GM19468 (cell line): ENCODE results near the gene SUPT7L.
A peak's percentile ranks its signal among the peaks of the same experiment; 100 is the strongest.
"Not testable (repeated sequence)": the region's sequence is repeated elsewhere in the genome, so short reads cannot be mapped to it uniquely, and the experiment has no call there.

Experiments
- ATAC-seq: cut with Tn5 transposase; IDR thresholded peaks from one replicate; pipeline ENCODE4 v1.9.1; 2021; ENCODE audit warnings: mild to moderate bottlenecking, moderate library complexity, moderate number of reproducible peaks; ENCODE audit not compliant: unreplicated experiment; ENCODE audit errors: extremely low read depth

The SUPT7L gene

DNA sequence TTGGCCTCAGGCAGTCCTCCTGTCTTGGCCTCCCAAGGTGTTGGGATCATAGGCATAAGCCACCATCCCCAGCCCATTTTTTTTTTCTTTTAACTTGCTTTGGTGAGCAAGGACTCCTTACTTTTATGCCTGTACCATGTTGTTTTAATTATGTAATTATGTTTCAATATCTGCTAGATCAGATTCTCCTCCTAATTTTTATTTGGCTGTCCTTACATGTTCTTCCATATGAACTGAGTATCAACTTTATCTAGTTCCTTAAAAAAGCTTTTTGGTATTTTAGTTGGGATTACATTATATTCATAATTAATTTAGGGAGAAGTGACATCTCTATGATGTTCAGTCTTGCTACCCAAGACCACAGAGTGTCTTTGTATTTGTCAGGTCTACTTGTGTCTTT, 18.2 kb downstream of the SUPT7L start:
- no peak for ATAC-seq

DNA sequence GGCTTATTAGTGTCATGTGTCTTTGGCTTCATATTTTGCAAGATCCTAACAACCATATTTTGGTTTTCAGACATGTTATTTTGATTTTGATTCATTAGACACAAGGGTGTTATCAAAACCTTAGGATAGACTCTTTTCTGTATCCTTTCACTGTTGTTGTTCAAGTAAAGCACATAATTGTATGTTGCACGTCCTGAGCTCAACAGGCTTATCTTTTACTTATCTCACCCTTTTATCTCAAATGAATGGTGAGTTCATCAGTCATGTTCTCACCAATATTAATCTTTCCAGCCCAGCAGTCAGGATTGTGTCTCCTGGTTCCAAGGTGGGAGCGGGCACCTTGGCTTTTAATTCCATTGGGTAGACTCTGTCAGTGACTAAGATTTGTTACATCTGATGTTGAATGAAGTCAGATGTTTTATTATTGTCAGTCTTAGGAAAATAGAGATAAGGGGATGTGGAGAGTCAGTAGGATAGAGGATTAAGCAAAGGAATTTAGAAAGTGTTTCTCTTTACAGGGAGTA, 22.6 kb downstream of the SUPT7L start:
- ATAC-seq, result no peak

DNA sequence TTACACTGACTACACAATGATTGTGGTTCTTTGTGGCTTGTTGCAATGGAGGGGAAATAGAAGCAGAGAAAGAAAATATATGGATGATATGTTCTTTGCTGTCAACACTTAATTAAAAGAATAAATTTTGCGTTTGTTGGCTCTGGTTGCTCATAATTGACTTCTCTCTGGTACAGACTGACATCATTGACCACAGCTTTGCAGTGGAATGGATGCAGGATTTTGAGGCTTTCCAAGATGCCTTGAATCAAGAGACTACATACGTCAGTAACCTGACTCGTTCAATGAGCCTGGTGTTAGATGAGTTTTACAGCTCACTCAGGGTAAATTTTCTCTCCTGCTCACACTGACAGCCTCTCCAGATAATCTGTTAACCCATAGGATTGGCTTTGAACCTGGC, 24.7 kb downstream of the SUPT7L start:
- no peak for ATAC-seq

DNA sequence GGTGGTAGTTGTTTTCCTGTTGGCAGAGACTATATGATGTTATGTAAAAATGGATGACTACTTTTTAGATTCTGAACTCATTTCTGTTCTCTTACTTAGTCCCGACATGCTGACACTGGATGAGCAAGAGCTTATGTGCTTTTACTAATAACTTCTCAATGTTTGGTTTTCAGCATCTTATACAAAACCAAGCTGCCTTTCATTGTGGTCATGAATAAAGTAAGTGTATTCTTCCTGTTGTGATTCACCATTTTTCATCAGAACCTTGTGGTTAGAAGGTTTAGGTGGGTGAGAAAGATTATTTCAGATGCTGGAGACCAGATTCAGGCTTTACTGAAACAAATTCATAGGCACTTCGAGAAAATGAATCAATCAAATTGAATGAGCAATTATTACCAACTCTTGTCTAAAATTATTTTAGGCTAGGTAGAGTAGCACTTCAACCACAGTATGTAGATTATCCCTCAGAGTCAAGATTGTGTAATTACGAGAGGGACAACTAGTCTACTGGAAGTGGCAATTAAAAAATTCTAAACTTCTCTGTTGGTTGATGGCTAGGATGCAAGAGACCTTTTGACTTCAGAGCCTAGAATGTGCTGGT, 25.3 kb downstream of the SUPT7L start:
- ATAC-seq, result no peak

DNA sequence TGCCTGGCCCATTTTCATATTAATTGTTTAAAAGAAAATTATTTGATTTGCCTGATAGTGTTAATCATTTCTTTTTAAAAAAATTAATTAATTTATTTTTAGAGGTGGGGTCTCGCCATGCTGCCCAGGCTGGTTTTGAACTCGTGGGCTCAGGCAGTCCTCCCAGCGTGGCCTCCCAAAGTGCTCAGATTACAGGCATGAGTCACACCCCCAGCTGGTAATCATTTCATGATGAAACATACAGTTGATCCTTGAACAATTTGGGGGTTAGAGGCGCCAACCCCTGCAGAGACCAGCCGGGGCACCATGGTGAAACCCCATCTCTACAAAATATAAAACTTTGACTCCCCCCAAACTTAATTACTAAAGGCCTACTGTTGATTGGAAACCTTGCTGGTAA, 26.6 kb downstream of the SUPT7L start:
- no peak for ATAC-seq

DNA sequence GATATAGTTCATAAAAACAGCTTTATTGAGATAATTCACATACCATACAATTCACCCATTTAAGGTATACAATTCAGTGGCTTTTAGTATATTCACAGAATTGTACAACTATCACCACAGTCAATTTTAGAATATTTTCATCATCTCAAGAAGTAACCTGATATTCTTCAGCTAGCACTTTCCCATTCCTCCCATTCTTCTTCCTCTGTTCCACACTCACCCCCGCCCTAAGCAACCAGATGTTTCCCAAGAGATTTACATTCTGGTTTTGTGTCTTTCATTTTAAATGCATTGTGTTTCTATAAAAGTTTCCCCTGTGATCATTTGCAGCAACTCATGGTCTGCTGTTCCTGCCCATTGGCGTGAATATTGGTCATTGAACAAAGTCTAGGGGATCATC, 29.1 kb downstream of the SUPT7L start:
- no peak for ATAC-seq

DNA sequence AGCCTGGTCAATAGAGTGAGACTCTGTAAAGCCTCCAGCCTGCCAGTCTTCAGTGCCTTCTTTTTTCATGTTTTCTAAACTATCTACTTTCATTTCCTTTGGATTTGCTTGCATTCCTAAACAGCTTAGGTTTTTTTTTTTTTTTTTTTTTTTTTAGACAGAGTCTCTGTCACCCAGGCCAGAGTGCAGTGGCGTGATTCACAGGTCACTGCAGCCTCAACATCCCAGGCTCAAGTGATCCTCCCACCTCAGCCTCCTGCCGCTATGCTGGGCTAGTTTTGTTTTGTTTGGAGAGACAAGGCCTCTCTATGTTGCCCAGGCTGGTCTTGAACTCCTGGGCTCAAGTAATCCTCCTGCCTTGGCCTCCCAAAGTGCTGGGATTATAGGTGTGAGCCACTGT, 33.2 kb downstream of the SUPT7L start:
- ATAC-seq, result not testable (repeated sequence)

DNA sequence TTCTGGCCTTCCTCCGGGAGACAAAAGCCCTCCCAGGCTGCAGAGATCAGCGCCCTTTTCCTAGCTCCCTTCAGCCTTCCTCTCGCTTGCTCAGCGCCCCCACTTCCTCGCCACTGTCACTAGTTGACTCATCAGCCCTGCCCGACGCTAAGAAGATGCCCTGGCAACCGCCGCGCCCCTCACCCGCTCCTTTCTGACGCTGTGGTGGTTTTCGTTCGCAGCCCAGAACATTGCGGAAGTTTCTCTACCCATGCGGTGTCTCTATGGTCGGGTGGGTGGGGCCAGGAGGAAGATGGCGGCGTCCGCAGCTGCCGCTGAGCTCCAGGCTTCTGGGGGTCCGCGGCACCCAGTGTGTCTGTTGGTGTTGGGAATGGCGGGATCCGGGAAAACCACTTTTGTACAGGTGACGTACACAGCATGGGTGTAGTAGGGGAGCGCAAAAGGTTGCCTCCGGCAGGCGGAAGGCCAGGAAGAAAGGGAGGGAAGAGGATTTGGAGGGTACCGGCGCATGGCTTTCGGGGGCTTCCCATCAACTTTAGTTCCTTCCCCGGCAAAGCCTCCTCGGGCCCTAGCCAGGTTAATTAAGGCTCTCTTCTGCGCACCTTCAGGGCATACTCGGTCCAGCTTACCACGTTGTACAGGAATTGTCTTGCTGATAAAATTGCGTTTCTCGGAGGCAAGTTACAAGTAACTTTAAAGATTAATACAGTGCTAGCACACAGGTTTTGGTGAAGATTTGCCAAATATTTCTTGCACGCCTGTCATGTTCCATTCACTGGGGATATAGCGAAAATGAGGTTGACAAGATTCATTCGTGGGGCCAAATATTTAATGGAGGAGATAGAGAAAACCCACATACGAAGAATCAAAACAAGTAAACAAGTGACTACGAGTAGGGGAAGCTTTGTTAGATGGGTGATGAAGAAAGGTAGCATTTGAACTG, 34.4 kb downstream of the SUPT7L start, which contains the start of the genes CCDC121 and GPN1:
Gene CCDC121, minus strand, starts transcription at position 246 of the 943 bp plus-strand sequence. CDS start 1,213 bp downstream, outside the sequence.
Gene GPN1, plus strand, starts transcription at position 284 of the 943 bp plus-strand sequence. Its CDS starts 9 bp downstream, at position 293.
- ATAC-seq, result peak; percentile 67

DNA sequence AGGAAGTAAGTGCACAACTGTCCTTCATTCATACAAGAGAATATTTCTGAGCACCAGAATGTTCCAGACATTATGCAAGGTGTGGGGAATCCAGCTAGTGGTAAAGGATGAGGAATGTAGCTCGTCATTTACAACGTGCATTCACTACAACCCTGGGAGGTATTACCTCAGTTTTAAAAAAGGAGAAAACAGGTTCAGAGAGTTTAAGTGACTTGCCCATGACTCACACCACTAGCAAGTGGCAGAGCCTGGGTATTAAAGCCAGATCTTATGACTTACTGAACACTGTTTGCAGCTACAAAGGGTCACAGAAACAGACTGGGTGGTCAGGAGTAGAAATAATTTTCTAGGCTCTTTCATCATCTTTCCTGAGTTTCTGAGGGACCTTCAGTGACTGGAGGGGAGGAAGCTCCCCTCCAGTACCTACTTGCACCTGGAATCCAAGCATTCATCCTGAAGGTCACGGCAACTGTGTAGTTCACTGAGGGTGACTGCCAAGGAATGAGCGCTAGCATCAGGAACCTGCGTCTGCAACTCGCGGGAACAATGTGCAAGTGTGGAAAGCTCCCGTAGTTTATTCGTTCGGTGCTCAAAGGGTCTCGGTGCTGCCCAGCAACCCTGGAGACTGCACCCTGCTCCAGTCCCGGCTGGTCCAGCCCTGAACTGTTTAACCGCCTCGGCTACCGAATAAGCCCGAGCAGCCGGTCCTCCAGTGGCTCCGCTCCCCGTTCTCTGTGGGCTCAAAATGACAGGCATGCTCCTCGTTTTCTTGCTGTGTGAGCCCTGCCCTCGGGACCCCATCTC, 35.2 kb downstream of the SUPT7L start:
- no peak for ATAC-seq

DNA sequence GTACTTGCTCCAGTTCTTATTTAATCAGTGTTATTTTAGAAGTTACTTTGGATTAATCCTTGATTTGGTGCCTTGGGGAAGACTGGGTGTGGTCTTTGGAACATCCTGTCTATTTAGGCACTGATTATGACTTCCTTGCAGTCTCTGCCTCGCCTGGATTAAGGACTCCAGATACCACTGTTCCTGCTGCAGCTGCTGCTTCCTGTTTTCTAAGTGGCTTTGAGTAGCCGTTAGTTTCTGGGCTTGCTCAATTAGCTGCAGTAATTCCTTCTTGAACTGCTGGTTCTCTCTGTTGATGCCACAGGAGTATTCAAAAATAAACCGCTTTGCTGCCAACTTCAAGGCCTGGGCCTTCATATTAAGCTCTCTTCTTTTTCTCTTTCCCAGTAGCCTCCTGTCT, 36.5 kb downstream of the SUPT7L start:
- not testable (repeated sequence) for ATAC-seq

DNA sequence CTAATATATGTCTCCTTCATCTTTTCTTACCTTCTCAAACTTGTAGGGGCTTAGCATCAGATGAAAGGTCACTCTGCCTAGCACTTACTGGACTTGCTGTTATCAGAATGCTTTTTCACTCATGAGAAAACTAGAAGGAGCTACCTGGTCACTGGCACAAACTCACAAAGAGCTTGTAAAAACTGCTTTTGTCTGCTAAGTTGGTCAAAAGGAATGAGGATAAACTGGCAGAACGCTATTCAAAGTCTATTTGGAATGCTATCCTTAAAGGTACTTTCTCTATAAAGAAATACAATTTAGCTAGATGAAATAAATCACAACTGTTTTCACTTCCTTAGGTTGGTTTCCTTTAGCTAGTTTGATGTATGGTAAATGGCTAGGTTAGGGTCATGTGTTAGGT, 37.1 kb downstream of the SUPT7L start:
- ATAC-seq, result not testable (repeated sequence)

DNA sequence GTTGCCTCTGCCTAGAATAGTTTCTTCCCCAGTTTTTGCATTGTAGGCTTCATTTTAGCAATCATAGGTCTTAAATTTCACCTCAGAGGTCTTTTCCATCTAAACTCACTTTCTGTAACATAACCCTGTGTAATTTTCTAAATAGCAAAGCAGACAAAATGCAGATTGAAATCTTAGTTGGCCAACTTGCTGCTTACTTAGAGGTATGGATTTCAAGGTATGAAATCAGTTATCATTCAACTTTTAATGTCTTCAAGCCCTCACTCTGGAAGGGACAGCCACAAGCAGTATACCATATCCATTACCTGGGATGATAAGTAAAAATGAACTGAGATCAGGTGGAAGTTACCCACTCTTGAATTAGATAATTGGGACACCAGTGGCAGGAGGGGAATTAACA, 38.5 kb downstream of the SUPT7L start:
- no peak for ATAC-seq

DNA sequence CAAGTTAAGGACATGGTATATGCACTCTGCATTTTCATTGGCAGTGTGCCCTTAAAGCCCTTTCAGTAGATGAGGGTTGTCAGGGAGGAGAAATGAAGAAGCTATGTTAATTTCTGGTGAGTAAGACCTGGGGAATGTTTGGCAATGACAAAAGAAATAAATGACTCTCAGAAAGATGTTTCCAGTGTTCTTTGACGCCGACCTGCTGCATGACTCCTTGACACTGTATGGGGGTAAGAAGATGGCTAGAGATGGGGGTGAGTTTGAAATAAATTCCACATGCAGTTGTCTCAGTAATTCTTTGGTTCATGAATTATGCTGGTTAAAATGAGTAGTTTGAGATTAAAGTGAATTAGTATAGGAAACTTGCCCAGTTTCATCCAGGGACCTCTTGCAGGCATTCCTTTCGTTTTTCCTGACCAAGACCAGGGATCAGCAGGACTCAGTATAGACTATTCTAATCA, 40.5 kb downstream of the SUPT7L start:
- no peak for ATAC-seq

DNA sequence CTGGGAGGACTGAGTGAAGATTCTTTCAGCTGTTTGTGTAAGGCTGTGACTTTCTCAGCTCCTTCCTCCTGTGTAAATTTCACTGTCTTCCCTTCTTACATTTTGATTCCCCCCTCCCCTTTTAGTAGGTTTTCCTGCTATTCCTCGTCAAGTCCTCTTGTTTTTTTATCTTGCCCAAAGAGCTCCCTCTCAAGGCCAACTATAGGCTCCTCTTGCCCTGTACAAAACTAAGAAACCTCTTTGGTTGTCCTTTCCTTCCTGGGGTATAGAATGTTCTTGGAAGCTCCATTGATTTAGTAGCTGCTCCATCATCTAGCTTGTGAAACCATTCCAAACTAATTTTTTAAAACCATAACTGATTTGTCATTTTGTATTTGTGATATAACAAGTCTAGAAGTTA, 41.9 kb downstream of the SUPT7L start:
- ATAC-seq, result no peak

DNA sequence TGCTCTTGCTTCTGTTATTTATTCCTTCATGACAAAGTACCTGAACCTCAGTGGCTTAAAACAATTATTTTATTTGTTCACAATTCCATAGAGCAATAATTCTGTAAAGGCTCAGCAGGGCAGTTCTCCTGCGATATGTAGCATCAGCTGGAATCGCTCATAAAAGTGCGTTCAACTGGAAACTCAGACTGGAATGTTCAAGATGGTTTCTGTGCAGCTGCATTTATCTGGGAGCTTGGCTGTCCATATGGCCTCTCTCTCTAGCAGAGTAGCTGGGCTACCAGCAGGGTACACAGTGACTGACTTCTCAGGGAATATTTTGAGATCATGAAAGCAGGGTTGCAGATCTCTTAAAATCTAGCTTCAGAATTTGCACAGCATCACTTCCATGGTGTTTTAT, 48.1 kb downstream of the SUPT7L start:
- ATAC-seq, result no peak

DNA sequence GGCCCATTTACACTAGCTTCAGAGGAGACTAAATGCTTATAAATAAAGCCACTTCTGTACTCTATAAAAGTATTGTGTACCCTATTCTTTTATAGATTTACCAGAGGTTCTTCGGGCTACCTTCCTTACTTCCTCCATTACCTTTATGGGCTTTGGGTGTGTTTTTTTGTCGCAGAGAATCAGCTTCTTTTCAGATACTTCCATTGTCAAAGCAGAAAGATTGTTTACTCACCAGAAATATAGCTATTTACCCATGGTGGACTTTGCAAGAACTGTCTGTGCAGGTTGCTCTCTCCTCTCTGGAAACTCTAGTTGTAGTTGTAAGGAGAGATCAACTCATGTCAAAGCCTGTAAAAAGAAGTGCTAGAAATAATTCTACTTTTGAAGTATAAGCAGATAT, 49.4 kb downstream of the SUPT7L start:
- ATAC-seq, result no peak

DNA sequence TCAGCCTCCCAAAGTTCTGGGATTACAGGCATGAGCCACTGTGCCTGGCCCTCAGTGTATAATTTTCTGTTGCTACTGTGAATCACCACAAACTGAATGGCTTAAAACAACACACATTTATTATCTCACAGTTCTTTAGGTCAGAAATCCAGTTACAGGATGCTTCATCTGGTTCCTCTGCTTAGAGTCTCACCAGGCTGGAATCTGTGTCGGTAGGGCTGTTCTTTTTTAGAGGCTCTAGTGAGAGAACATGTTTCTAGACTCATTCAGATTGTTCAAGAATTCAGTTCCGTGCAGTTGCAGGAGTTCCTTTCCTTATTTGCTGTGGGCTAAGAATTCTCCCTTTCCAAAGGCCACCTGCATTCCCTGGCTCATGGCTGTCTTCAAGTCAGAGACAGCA, 56.8 kb downstream of the SUPT7L start:
- no peak for ATAC-seq
